B cell (primary cell): ENCODE measurements around the gene PTGER4. TPM values are rescaled to one million over a fixed set of nuclear protein-coding genes. Genes with fewer than 3 reads are reported as not detected.

Experiments
- ATAC-seq: fragments of 200-7000 bp; cut with Tn5 transposase; one replicate; pipeline ENCODE4 v1.10.0; 2021; ENCODE audit warnings: low read depth, mild to moderate bottlenecking, moderate number of reproducible peaks, moderate library complexity
- CTCF ChIA-PET: fragments of 350-600 bp; sonication (Branson Sonifier 250); formaldehyde crosslinking; loops from one replicate; lab custom pipeline; 2021; ENCODE audit warnings: antibody characterized with exemption, inconsistent platforms; lab: Charles Lee
- POLR2A ChIA-PET: fragments of 350-600 bp; sonication (Branson Sonifier 250); formaldehyde crosslinking; loops from one replicate; lab custom pipeline; 2021; ENCODE audit warnings: antibody characterized with exemption; lab: Charles Lee
- DNase-seq: peaks from one replicate; pipeline ENCODE4 v3.0.0; 2013
- H2AFZ ChIP-seq: 2 replicates; pipeline ENCODE4 v1.6.1; 2012; ENCODE audit warnings: mild to moderate bottlenecking, low read depth, low read length; ENCODE audit not compliant: insufficient read depth, poor library complexity, severe bottlenecking
- H3K27ac ChIP-seq, 2 donors: 1 replicate in 1 of 2; 2 replicates in 1 of 2; pipeline ENCODE4 v1.5.1; 2012 to 2013; ENCODE audit warnings: low read length in 2 of 2, mild to moderate bottlenecking in 2 of 2, moderate library complexity in 1 of 2
- H3K27me3 ChIP-seq, 4 experiments: fragments of 200-600 bp in 1 of 4; sonication (generic) in 1 of 4; replicated peaks in 1 of 4; 1 replicate in 2 of 4; 2 replicates in 2 of 4; pipeline versions ENCODE4 v1.6.1 to v1.7.0; 2013 to 2016; ENCODE audit warnings: low read length in 3 of 4, mild to moderate bottlenecking in 2 of 4, mixed read lengths in 1 of 4, moderate library complexity in 1 of 4; ENCODE audit not compliant: insufficient read depth in 4 of 4, control insufficient read depth in 3 of 4; ENCODE audit errors: control extremely low read depth in 1 of 4
- H3K36me3 ChIP-seq, 2 experiments: replicated peaks in 1 of 2; 1 replicate in 1 of 2; 2 replicates in 1 of 2; pipeline versions ENCODE4 v1.6.1 to v1.7.1; 2013; ENCODE audit warnings: low read length in 1 of 2; ENCODE audit not compliant: insufficient read depth in 2 of 2, control insufficient read depth in 1 of 2; ENCODE audit errors: control extremely low read depth in 1 of 2, extremely low read depth in 1 of 2
- H3K4me1 ChIP-seq, 2 donors: fragments of 200-600 bp in 1 of 2; sonication (generic) in 1 of 2; 1 replicate in 1 of 2; 2 replicates in 1 of 2; pipeline versions ENCODE4 v1.5.1 to v1.6.1; 2013 to 2017; ENCODE audit warnings: low read length in 2 of 2; ENCODE audit not compliant: control insufficient read depth in 2 of 2, insufficient read depth in 2 of 2
- H3K4me2 ChIP-seq: replicated peaks from 2 replicates; pipeline ENCODE3; 2012; ENCODE audit warnings: mild to moderate bottlenecking, low read depth, low read length; ENCODE audit not compliant: poor library complexity, severe bottlenecking
- H3K4me3 ChIP-seq, 5 experiments: fragments of 200-600 bp in 1 of 5; sonication (generic) in 1 of 5; 1 replicate in 3 of 5; 2 replicates in 2 of 5; pipeline versions ENCODE4 v1.5.1 to v1.7.0; 2011 to 2016; ENCODE audit warnings: low read length in 4 of 5, mild to moderate bottlenecking in 4 of 5, low read depth in 2 of 5, control low read depth in 1 of 5, moderate library complexity in 1 of 5; ENCODE audit not compliant: insufficient read depth in 1 of 5; ENCODE audit errors: control extremely low read depth in 1 of 5, extremely low read depth in 1 of 5
- H3K79me2 ChIP-seq: fragments of 200-600 bp; sonication (generic); one replicate; pipeline ENCODE4 v1.6.0; 2016; ENCODE audit warnings: low read length; ENCODE audit not compliant: control insufficient read depth, insufficient read depth
- H3K9ac ChIP-seq: fragments of 200-600 bp; sonication (generic); 2 replicates; pipeline ENCODE4 v1.6.1; 2017; ENCODE audit warnings: mild to moderate bottlenecking, low read length, moderate library complexity
- H3K9me3 ChIP-seq, 3 donors: one replicate each; pipeline versions ENCODE4 v1.6.1 to v1.7.1; 2013; ENCODE audit warnings: low read length in 2 of 3; ENCODE audit not compliant: control insufficient read depth in 2 of 3, insufficient read depth in 1 of 3; ENCODE audit errors: control extremely low read depth in 1 of 3
- H4K20me1 ChIP-seq: 2 replicates; pipeline ENCODE4 v1.6.0; 2012; ENCODE audit warnings: mild to moderate bottlenecking, low read length; ENCODE audit not compliant: insufficient read depth, control insufficient read depth, poor library complexity, severe bottlenecking
- H3K27ac Mint-ChIP-seq: one replicate; pipeline ENCODE4 v1.8.0; 2021; ENCODE audit warnings: mixed read lengths
- H3K27me3 Mint-ChIP-seq: one replicate; pipeline ENCODE4 v1.8.0; 2021; ENCODE audit warnings: mixed read lengths
- H3K4me1 Mint-ChIP-seq: one replicate; pipeline ENCODE4 v1.8.0; 2021; ENCODE audit warnings: mixed read lengths
- H3K4me3 Mint-ChIP-seq: one replicate; pipeline ENCODE4 v1.8.0; 2021; ENCODE audit warnings: mixed read lengths
- H3K9me3 Mint-ChIP-seq: one replicate; pipeline ENCODE4 v1.8.0; 2022; ENCODE audit warnings: mixed read lengths; ENCODE audit not compliant: insufficient read depth
- EZH2 ChIP-seq: IDR thresholded peaks from 2 replicates; pipeline ENCODE4 v1.6.1; 2012; ENCODE audit warnings: borderline replicate concordance, low read depth, mild to moderate bottlenecking, moderate library complexity, low read length; ENCODE audit not compliant: insufficient read depth, poor library complexity, severe bottlenecking
- WGBS: methylation state at CpG from one replicate; pipeline ENCODE4 v1.1.5; 2013; ENCODE audit warnings: missing lambda C conversion rate; ENCODE audit not compliant: insufficient coverage; 5-methylcytosine and 5-hydroxymethylcytosine counted together
- intact Hi-C: fragments of 100-400 bp; cut with micrococcal nuclease; formaldehyde crosslinking; loops from one replicate; pipeline ENCODE4 v1.10.0; 2022
- polyA plus RNA-seq: library from polyadenylated mRNA; depleted of rRNA; stranded (reverse); fragments of >200 nt; gene quantifications from 2 replicates; pipeline ENCODE4 v1.2.3, GENCODE V29; 2012
- total RNA-seq, 2 donors: library from RNA; stranded (reverse); fragments of 120-200 nt in 1 of 2; gene quantifications; 1 replicate in 1 of 2; 2 replicates in 1 of 2; pipeline versions ENCODE4 v1.2.3 to v1.2.4, GENCODE V29; 2013 to 2022
- TF ChIP-seq, protein P1 (sequence below): fragments of 200-600 bp; IDR thresholded peaks from one replicate; pipeline ENCODE4 v1.8.0; 2022; ENCODE audit warnings: antibody characterized with exemption, mild to moderate bottlenecking

Gene PTGER4
- total and polyA plus RNA-seq, 2 donors (not counting 1 experiment from before 2014, with no cell fraction given): 26.3 to 76.7 TPM

DNA sequence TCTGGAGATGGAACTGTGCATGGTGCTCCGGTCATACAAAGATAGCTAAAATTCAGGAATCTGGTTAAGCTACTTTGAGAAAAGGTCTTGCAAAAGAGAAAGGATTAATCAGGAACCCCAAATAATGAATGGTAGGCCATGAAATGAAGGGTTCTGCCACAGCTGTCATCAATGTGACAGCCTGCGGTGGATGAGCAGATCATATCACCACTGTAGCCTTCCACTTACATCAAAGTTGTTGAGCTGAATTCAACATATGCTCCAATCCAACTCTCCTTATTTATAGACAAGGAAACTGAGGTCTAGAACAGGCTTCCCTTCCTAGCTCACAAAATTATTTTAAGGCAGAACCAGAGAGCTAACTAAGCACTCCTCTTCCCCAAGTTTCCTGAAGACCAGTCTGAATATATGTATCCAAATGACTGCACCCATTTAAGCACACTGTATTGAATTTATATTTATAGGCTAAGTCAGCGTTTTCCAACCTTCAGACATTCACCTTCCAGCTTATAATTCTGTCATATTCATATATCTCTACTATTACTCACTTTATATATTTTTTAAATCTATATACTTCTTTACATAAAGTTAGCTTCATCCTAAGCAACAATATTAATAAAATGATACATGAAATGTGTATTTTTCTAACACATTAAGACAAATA, 13.9 kb upstream of the PTGER4 start:
- no peak overlapping the region for H3K27ac ChIP-seq
- ChIA-PET POLR2A (no interaction called here), CTCF (interaction anchor here (1.3 kb wide), 1 partner anchor 19 kb away, joined by 3 read pairs; no protein-coding TSS in a partner anchor)
- intact Hi-C loops: no loop called here
- no peak overlapping the region for H3K4me3 ChIP-seq
- H3K9ac ChIP-seq: no peak overlapping the region
- H3K9me3 Mint-ChIP-seq: no peaks in the 10 kb centered on the region
- TF ChIP-seq, protein P1, sequence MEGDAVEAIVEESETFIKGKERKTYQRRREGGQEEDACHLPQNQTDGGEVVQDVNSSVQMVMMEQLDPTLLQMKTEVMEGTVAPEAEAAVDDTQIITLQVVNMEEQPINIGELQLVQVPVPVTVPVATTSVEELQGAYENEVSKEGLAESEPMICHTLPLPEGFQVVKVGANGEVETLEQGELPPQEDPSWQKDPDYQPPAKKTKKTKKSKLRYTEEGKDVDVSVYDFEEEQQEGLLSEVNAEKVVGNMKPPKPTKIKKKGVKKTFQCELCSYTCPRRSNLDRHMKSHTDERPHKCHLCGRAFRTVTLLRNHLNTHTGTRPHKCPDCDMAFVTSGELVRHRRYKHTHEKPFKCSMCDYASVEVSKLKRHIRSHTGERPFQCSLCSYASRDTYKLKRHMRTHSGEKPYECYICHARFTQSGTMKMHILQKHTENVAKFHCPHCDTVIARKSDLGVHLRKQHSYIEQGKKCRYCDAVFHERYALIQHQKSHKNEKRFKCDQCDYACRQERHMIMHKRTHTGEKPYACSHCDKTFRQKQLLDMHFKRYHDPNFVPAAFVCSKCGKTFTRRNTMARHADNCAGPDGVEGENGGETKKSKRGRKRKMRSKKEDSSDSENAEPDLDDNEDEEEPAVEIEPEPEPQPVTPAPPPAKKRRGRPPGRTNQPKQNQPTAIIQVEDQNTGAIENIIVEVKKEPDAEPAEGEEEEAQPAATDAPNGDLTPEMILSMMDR: no peak
- no peaks in the 10 kb centered on the region for H3K27me3 Mint-ChIP-seq
- H2AFZ ChIP-seq: no peak overlapping the region
- H3K4me3 Mint-ChIP-seq: no peak overlapping the region
- H3K79me2 ChIP-seq: no peaks in the 10 kb centered on the region
- no peak for DNase-seq
- H3K27me3 ChIP-seq: no peaks in the 10 kb centered on the region
- peaks cover 0 to 5% of the 10 kb centered on the region in 2 donors for H3K4me1 ChIP-seq
- peaks cover 13% of the 10 kb centered on the region for H3K4me1 Mint-ChIP-seq
- no peaks in the 10 kb centered on the region for H3K9me3 ChIP-seq
- H3K4me2 ChIP-seq: no peak overlapping the region
- WGBS: 83% methylated on average over 1 of the region's 3 CpGs
- no peak overlapping the region for H3K27ac Mint-ChIP-seq
- no peak for ATAC-seq
- H4K20me1 ChIP-seq: no peaks in the 10 kb centered on the region
- no peaks in the 10 kb centered on the region for H3K36me3 ChIP-seq

DNA sequence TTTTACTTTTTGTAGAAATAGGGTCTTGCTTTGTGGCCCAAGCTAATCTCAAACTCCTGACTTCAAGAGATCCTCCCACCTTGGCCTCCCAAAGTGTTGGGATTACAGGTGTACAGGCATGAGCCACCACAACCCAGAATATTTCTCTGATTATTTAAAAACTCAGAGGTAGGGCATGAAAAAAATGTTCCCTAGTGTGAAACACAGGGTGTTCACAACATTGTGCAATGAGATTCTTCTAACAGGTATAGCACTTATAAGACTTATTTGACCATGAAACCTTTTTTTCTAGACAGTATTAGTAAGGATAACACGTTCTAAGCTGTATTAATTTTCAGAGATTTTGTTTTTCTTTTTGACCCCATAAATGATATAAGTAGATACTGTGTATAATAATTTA, 13.1 kb upstream of the PTGER4 start:
- TF ChIP-seq, protein P1: no peak
- no peak for TF ChIP-seq EZH2
- no peak for ATAC-seq
- CTCF ChIA-PET: no interaction called here

More for the DNA sequence above, 13.1 kb upstream of the PTGER4 start:
- POLR2A ChIA-PET: no interaction called here
- Histone ChIP-seq H3K4me1 (peaks cover 0 to 5% of the 10 kb centered on the region in 2 donors), H3K79me2 (no peaks in the 10 kb centered on the region), H3K27me3 (no peaks in the 10 kb centered on the region), H2AFZ (no peak overlapping the region), H3K27ac (no peak overlapping the region), H3K36me3 (no peaks in the 10 kb centered on the region), H4K20me1 (no peaks in the 10 kb centered on the region), H3K9me3 (no peaks in the 10 kb centered on the region), H3K4me3 (no peak overlapping the region), H3K4me2 (no peak overlapping the region), H3K9ac (no peak overlapping the region)
- intact Hi-C loops: no loop called here
- no peak for DNase-seq
- Mint-ChIP-seq H3K4me1 (peaks cover 13% of the 10 kb centered on the region), H3K4me3 (no peak overlapping the region), H3K27ac (no peak overlapping the region), H3K27me3 (no peaks in the 10 kb centered on the region), H3K9me3 (no peaks in the 10 kb centered on the region)
- WGBS: no CpG with 5 or more reads among the region's 1 CpG
